SH-SY5Y (cell line): ENCODE data around the gene KATNB1.

Experiments used
- GATA2 ChIP-seq: IDR thresholded peaks from 2 replicates; pipeline ENCODE4 v1.6.1; 2011; ENCODE audit warnings: mild to moderate bottlenecking, low read depth, low read length
- GATA3 ChIP-seq: IDR thresholded peaks from 2 replicates; pipeline ENCODE4 v1.6.1; 2011; ENCODE audit warnings: low read depth, mild to moderate bottlenecking, low read length, moderate library complexity

KATNB1 gene

DNA sequence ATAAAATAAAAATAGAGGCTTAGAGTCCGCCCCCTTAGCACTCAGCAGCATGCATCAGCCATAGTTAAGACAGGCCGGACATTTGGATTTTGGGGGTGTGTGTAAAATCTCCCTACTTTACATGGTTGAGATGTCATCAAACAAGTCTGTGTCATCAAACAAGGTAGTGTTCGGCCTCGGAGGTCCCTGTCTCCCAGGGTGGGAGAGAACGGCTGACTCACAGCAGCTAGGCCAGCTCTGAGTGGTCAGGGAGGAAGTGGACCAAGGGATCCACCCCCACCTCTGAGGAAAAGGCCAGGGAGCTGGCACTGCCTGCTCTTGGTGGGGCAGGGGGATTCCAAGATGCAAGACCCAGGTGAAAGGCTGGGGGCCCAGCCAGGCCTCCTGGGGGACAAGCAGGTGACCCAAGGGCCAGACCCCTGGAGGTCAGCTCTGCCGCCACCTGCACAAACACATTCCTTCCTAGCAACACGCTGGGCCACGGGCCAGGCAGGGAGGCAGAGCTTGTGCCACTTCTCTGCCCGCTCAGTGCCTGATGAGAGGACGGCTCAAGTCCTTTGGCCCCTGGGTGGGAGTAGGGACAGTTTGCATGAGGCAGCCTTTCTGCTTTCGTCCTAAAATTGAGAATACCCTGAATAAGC, 38.2 kb downstream of the KATNB1 start:
- TF ChIP-seq GATA2, result no peak
- TF ChIP-seq GATA3, result no peak

DNA sequence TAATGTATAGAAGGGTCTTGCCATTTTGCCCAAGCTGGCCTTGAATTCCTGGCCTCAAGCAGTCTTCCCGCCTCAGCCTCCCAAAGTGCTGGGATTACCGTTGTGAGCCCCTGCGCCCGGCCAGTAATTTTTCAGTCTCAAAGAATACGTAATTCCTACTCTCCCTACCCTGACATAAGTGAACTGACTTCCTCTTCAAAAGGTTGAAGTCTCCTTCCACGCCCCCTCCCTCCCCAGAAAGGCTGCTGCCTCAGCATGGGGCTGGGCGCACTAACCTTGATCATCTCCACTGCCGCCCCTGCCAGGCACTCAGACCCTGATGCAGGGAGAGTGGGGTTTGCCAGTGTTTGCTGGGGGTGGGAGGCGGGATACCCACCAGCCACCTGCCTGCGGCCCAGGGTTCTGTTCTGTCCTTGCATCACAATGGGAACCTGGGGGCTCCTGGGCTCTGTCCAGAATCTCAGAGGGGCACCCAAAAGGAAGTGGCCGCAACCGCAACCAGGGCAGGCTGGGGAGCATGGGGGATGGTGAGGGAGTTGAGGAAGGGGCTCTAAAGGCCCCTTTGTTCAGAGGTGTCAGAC, 39.2 kb downstream of the KATNB1 start:
- TF ChIP-seq GATA3 (no peak), GATA2 (no peak)

- TF ChIP-seq GATA2 (no peak), GATA3 (no peak)
These were observed 40.3 kb downstream of the KATNB1 start for GRCh38 chr16:57775661-57776469.

DNA sequence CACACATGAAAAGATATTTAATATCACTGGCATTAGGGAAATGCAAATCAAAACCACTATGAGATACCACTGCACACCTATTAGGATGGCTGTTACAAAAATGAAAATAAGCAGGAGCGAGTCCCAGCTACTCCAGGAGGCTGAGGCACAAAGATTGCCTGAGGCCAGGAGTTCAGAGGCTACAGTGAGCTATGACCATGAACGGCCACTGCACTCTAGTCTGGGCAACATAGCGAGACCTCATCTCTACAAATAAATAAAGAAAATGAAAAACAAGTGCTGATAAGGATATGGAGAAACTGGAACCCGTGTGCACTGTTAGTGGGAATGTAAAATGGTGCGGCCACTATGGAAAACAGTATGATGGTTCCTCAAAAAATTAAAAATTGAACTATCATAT, 43.1 kb downstream of the KATNB1 start:
- TF ChIP-seq GATA3, result no peak
- no peak for TF ChIP-seq GATA2

- TF ChIP-seq GATA3, result no peak
- TF ChIP-seq GATA2, result no peak
These were observed 45.8 kb downstream of the KATNB1 start for GRCh38 chr16:57781349-57781740.

GRCh38 chr16:57781741-57782606, 46.4 kb downstream of the KATNB1 start:
- TF ChIP-seq GATA3 (no peak), GATA2 (no peak)

- no peak for TF ChIP-seq GATA3
- no peak for TF ChIP-seq GATA2
These were observed 47.5 kb downstream of the KATNB1 start for GRCh38 chr16:57783116-57783515.

GRCh38 chr16:57783883-57784282, 48.3 kb downstream of the KATNB1 start:
- no peak for TF ChIP-seq GATA3
- no peak for TF ChIP-seq GATA2

DNA sequence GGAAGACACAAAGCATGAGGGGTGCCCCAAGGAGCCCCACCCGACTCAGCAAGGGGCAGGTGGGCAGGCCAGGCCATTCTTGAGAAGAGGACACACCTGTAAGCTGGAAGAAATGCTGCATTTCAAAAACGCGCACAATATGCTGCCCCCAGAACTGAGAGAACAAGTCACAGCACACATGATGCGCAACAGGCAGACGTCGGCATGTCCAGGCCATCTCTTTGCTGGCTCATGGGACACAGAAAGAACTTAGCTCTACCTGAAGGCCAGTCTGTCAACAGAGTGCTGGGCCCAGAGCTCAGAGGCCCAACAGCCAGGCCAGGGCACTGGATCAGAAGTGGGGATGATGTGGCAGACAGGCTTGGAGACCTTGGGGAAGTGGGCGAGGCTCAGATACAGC, 48.8 kb downstream of the KATNB1 start:
- TF ChIP-seq GATA2 (no peak), GATA3 (no peak)

DNA sequence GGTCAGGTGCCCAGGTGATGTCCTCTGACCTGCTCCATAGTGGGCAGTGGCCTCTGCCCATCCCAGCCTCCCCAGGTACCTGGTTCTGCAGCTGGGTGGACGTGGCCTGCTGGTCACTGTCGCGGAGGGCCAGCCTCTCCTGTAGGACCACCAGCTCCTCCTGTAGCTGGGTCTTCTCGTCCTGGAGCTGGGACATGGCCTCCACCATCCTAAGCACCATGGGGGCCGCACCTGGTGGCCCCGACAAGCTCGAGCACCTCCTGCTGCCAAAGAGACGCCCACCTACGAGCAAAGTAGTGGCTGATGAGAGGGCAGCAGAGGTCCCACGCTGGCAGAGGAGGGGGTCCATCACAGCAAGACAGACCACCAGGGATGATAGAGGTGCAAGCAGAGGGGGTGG, 49.8 kb downstream of the KATNB1 start:
- no peak for TF ChIP-seq GATA2
- TF ChIP-seq GATA3, result no peak

DNA sequence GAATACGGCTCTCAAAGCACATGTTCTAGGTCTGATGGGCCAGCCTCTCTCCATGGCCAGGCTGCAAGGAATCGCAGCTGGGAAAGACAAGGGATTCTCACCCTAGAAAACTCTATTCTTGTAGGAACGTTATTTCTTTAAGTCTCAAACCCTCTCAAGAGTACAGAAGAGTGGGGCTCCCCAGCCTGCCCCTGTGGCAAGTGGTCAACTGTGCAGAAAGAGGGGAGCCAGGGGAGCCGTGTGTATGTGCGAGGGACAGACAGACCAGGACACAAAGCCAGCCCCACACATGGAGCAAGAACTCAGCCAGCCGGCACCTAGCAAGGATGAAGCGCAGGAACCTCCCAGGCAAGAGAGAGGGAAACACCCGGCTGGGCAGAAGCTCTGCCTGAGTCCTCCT, 50.4 kb downstream of the KATNB1 start:
- TF ChIP-seq GATA2 (no peak), GATA3 (no peak)

GRCh38 chr16:57786632-57787518, 51.3 kb downstream of the KATNB1 start:
- TF ChIP-seq GATA2 (no peak), GATA3 (no peak)

DNA sequence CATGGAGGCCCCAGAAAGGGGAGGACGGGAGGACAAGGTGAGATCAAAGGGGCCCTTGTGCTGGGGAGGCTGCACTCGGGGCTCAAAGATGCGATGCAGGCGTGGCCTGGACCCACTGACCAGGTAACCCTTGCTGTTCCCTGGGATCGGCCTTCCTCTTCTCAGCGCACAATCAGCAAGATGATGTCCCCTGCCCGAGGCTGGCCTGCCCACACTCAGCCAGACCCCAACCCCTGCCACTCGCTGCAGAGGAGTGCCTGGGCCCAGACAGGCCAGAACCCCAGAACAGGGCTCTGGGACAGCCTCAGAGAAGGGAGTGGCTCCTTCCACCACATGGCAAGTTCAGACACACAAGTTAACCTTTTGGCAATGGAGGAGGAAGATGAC, 51.9 kb downstream of the KATNB1 start:
- TF ChIP-seq GATA2 (no peak), GATA3 (no peak)
